ENCODE data around the gene ADARB2.

- TF ChIP-seq EP300 (IDR thresholded peaks at IDR 0.05; ENCODE audit: borderline replicate concordance), result no peak
- no peak for TF ChIP-seq MAX (IDR thresholded peaks at IDR 0.05)
- TF ChIP-seq REST (IDR thresholded peaks at IDR 0.05; ENCODE audit: low read depth), result no peak
- no peak for TF ChIP-seq NFIC (IDR thresholded peaks at IDR 0.05)
These were observed 67.9 kb downstream of the ADARB2 start for GRCh38 chr10:1669433-1669832.

Data from Ishikawa (cell line).